Keratinocyte (primary cell): ENCODE measurements around the gene DNAJC22. TPM values are rescaled to one million over a fixed set of nuclear protein-coding genes. Genes with fewer than 3 reads are reported as not detected.

Experiments
- DNase-seq: peaks from one replicate; pipeline ENCODE4 v3.0.0-alpha.2; 2011; ENCODE audit warnings: low read depth, missing footprints, low spot score
- FAIRE-seq: peaks from 2 replicates; lab custom pipeline; 2011; peaks lifted over from hg19 to GRCh38; lab: Jason Lieb, UNC
- H2AFZ ChIP-seq: 2 replicates; pipeline ENCODE4 v1.6.0; 2012; ENCODE audit warnings: low read length, control low read depth, inconsistent platforms; ENCODE audit not compliant: control insufficient read depth
- H3K27ac ChIP-seq: 2 replicates; pipeline ENCODE4 v1.5.1; 2011; ENCODE audit warnings: low read length; ENCODE audit not compliant: control insufficient read depth, insufficient read depth
- H3K27me3 ChIP-seq: 3 replicates; pipeline ENCODE4 v1.6.0; 2011; ENCODE audit warnings: low read length; ENCODE audit not compliant: control insufficient read depth, insufficient read depth; ENCODE audit errors: extremely low read depth
- H3K36me3 ChIP-seq, 2 experiments: 2 replicates in 1 of 2; 3 replicates in 1 of 2; pipeline ENCODE4 v1.5.1; 2011; ENCODE audit warnings: low read length in 2 of 2, mild to moderate bottlenecking in 1 of 2; ENCODE audit not compliant: control insufficient read depth in 2 of 2, insufficient read depth in 2 of 2; ENCODE audit errors: extremely low read depth in 1 of 2
- H3K4me1 ChIP-seq: 3 replicates; pipeline ENCODE4 v1.5.1; 2011; ENCODE audit warnings: low read length; ENCODE audit not compliant: control insufficient read depth, insufficient read depth; ENCODE audit errors: extremely low read depth
- H3K4me2 ChIP-seq: 3 replicates; pipeline ENCODE4 v1.6.0; 2011; ENCODE audit warnings: low read depth, low read length; ENCODE audit not compliant: control insufficient read depth, insufficient read depth; ENCODE audit errors: extremely low read depth
- H3K4me3 ChIP-seq, 3 experiments: fragments of 200-600 bp in 1 of 3; sonication (generic) in 1 of 3; 2 replicates in 2 of 3; 3 replicates in 1 of 3; pipeline ENCODE4 v1.5.1; 2011 to 2016; ENCODE audit warnings: low read length in 3 of 3, mild to moderate bottlenecking in 3 of 3, control low read depth in 2 of 3, inconsistent platforms in 1 of 3, low read depth in 1 of 3, mixed read lengths in 1 of 3, mixed run types in 1 of 3, moderate library complexity in 1 of 3; ENCODE audit not compliant: control insufficient read depth in 2 of 3, insufficient read depth in 2 of 3; ENCODE audit errors: extremely low read depth in 1 of 3
- H3K79me2 ChIP-seq: 2 replicates; pipeline ENCODE4 v1.6.0; 2012; ENCODE audit warnings: low read length; ENCODE audit not compliant: control insufficient read depth, insufficient read depth
- H3K9ac ChIP-seq: 3 replicates; pipeline ENCODE4 v1.6.0; 2011; ENCODE audit warnings: low read length; ENCODE audit not compliant: control insufficient read depth, insufficient read depth; ENCODE audit errors: extremely low read depth
- H3K9me1 ChIP-seq: 3 replicates; pipeline ENCODE4 v1.6.0; 2011; ENCODE audit warnings: low read length; ENCODE audit not compliant: control insufficient read depth, insufficient read depth; ENCODE audit errors: extremely low read depth
- H3K9me3 ChIP-seq: 2 replicates; pipeline ENCODE4 v1.5.1; 2012; ENCODE audit warnings: low read depth, low read length; ENCODE audit not compliant: control insufficient read depth
- H4K20me1 ChIP-seq: 3 replicates; pipeline ENCODE4 v1.6.0; 2011; ENCODE audit warnings: low read length; ENCODE audit not compliant: control insufficient read depth, insufficient read depth; ENCODE audit errors: extremely low read depth
- EZH2 ChIP-seq: IDR thresholded peaks from one replicate; pipeline ENCODE4 v1.6.1; 2012; ENCODE audit warnings: inconsistent platforms, mild to moderate bottlenecking, low read length, moderate library complexity
- dilution Hi-C: fragments of 300-500 bp; cut with MboI; formaldehyde crosslinking; loops from one replicate; pipeline ENCODE4 v1.7.0; 2020; ENCODE audit warnings: low sequenced_read_pairs; ENCODE audit not compliant: extremely low pct_ligation_motif_present
- polyA plus RNA-seq, 5 experiments: library from polyadenylated mRNA; depleted of rRNA in 3 of 5; stranded (reverse) in 3 of 5; stranded (forward) in 1 of 5; unstranded in 1 of 5; fragments of >200 nt; gene quantifications; 1 replicate in 1 of 5; 2 replicates in 3 of 5; 3 replicates in 1 of 5; pipeline versions ENCODE4 v1.2.1 to v1.2.3, GENCODE V29; 2011 to 2012; ENCODE audit warnings: missing spikeins in 2 of 5, low read depth in 1 of 5, low replicate concordance in 1 of 5
- TF ChIP-seq, protein P1 (sequence below), 3 experiments: IDR thresholded peaks in 1 of 3; conservative IDR thresholded peaks in 1 of 3; optimal IDR thresholded peaks in 1 of 3; 2 replicates in 2 of 3; 3 replicates in 1 of 3; pipeline versions ENCODE3 to v1.5.1; 2011; ENCODE audit warnings: low read length in 3 of 3, mild to moderate bottlenecking in 3 of 3, moderate library complexity in 2 of 3, control low read depth in 1 of 3, inconsistent platforms in 1 of 3; ENCODE audit not compliant: insufficient read depth in 2 of 3; ENCODE audit errors: extremely low read depth in 1 of 3

DNAJC22 gene
- polyA plus RNA-seq, 1 donor (not counting 4 experiments of a cell fraction or from before 2014, with no cell fraction given): not detected

DNA sequence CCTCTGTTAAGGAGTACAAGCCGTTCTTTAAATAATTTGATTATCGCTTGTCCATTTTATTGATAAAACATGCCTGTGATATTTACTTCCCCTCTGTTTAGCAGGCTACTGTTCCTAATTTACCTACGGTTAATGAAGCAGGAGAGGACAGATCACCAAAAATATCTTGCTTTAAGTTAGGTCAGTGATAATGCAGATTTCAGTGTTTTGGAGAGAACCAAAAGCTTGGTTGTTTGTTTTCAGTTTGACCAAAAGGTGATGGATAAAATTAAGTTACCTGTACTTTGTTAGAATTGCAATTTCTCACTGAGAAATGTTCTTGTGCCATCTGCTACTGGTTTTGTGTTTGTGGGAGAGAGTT, 21.5 kb downstream of the DNAJC22 start:
- peak overlapping the region; percentile 78 to 97 (median 91) for H3K4me3 ChIP-seq
- H3K79me2 ChIP-seq: peaks cover 62% of the 10 kb centered on the region
- dilution Hi-C loops: no loop called here
- peak overlapping the region; percentile 73 for H3K4me2 ChIP-seq
- peaks cover 2% of the 10 kb centered on the region in 2 experiments for H3K36me3 ChIP-seq
- TF ChIP-seq, protein P1, sequence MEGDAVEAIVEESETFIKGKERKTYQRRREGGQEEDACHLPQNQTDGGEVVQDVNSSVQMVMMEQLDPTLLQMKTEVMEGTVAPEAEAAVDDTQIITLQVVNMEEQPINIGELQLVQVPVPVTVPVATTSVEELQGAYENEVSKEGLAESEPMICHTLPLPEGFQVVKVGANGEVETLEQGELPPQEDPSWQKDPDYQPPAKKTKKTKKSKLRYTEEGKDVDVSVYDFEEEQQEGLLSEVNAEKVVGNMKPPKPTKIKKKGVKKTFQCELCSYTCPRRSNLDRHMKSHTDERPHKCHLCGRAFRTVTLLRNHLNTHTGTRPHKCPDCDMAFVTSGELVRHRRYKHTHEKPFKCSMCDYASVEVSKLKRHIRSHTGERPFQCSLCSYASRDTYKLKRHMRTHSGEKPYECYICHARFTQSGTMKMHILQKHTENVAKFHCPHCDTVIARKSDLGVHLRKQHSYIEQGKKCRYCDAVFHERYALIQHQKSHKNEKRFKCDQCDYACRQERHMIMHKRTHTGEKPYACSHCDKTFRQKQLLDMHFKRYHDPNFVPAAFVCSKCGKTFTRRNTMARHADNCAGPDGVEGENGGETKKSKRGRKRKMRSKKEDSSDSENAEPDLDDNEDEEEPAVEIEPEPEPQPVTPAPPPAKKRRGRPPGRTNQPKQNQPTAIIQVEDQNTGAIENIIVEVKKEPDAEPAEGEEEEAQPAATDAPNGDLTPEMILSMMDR (optimal IDR thresholded peaks at IDR 0.05 in 1 of 3, IDR thresholded peaks at IDR 0.05 in 1 of 3, conservative IDR thresholded peaks at IDR 0.05 in 1 of 3; ENCODE audit: extremely low read depth in 1 of 3, insufficient read depth in 2 of 3, low read length in 3 of 3): no peak
- TF ChIP-seq EZH2: no peak
- no peaks in the 10 kb centered on the region for H3K27me3 ChIP-seq
- FAIRE-seq (no peak), DNase-seq (no peak)
- peak overlapping the region; percentile 96 for H3K9ac ChIP-seq
- no peaks in the 10 kb centered on the region for H4K20me1 ChIP-seq
- no peaks in the 10 kb centered on the region for H3K9me1 ChIP-seq
- peak overlapping the region; percentile 91 for H3K27ac ChIP-seq
- peaks cover 33% of the 10 kb centered on the region for H3K4me1 ChIP-seq
- no peaks in the 10 kb centered on the region for H3K9me3 ChIP-seq
- H2AFZ ChIP-seq: peak overlapping the region; percentile 73

DNA sequence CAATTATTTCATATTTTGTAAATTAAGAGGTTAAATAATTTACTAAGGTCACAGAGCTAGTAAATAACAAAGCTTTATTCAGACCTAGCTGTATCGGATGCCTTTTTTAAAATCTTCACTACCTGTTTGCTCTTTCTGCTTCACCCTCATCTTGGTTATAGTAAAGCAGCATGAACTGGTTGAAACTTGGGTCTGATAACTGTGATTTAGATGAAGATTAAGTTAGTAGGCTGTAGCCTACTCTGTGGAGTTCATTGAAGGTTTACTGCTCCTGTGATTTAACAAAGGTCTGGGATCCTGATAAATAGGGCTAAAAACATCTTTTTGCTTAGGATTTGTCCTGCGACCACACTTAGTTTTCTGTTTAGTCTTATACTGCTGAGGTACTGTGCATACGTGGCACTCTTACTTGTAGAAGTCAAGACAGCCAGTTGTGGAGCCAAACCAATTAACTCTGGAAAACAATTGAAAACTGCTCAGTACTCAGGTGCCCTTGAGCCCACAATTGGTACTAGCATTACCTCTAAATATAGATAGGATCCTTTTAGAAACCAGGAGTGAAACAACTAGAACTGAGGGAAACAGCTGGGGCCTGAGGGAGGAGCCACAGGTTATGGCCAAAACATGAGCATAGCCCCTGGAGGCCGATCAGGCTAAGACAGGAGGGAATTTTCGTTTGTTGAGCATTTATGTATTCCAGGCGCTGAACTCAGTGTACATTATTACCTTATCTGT, 22.9 kb downstream of the DNAJC22 start:
- Histone ChIP-seq H3K27me3 (no peaks in the 10 kb centered on the region), H3K4me1 (peaks cover 34% of the 10 kb centered on the region), H3K27ac (peak overlapping the region; percentile 24), H3K4me2 (peak overlapping the region; percentile 73), H4K20me1 (peaks cover 5% of the 10 kb centered on the region), H3K4me3 (peak overlapping the region in 2 of 3 experiments; percentile 18 to 91), H3K9ac (peak overlapping the region; percentile 34), H2AFZ (no peak overlapping the region), H3K79me2 (peaks cover 76% of the 10 kb centered on the region), H3K9me3 (no peaks in the 10 kb centered on the region), H3K36me3 (peaks cover 2 to 4% of the 10 kb centered on the region in 2 experiments), H3K9me1 (no peaks in the 10 kb centered on the region)
- TF ChIP-seq EZH2: no peak
- TF ChIP-seq, protein P1 (optimal IDR thresholded peaks at IDR 0.05 in 1 of 3, IDR thresholded peaks at IDR 0.05 in 1 of 3, conservative IDR thresholded peaks at IDR 0.05 in 1 of 3; ENCODE audit: extremely low read depth in 1 of 3, insufficient read depth in 2 of 3, low read length in 3 of 3): peak; percentile 39 to 61 (median 43)
- FAIRE-seq: no peak
- dilution Hi-C loops: no loop called here
- DNase-seq: no peak
